Fibroblast of mammary gland (primary cell): ENCODE data around the gene OGN.

Experiments
- DNase-seq: peaks from one replicate; pipeline ENCODE4 v3.0.0-alpha.2; 2010; ENCODE audit warnings: low read depth
- H3K4me3 ChIP-seq: 2 replicates; pipeline ENCODE4 v1.5.1; 2011; ENCODE audit warnings: low read depth, mild to moderate bottlenecking, low read length, moderate library complexity; ENCODE audit not compliant: control insufficient read depth
- CTCF ChIP-seq: conservative IDR thresholded peaks from 2 replicates; pipeline ENCODE4 v1.5.1; 2011; ENCODE audit warnings: low read depth, low read length, inconsistent platforms; ENCODE audit not compliant: control insufficient read depth, insufficient read depth

Gene OGN

DNA sequence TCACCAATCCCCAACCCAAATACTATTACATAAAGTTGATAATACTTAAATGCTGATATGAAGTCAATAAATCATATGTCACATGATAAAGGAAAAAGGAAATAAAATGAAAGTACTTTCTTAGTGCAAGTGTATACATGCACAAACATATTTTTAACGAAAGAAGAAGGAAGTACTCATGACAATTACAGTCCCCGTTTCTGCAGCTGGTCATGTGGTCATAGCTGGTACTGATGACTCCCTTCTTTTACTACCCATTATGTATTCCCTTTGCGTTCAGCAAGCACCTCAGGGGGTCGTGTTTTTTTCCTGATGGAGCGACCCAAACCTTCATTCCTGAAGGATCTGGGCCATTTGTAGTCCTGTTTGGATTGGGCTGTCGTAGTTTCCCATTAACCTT, 51.3 kb downstream of the OGN start:
- H3K4me3 ChIP-seq: no peak overlapping the region
- no peak for TF ChIP-seq CTCF
- DNase-seq: no peak

GRCh38 chr9:92350740-92351133, 53.6 kb downstream of the OGN start:
- no peak overlapping the region for H3K4me3 ChIP-seq
- TF ChIP-seq CTCF: no peak
- peak; percentile 8 for DNase-seq

GRCh38 chr9:92349771-92350739, 54.3 kb downstream of the OGN start:
- TF ChIP-seq CTCF: no peak
- H3K4me3 ChIP-seq: no peak overlapping the region
- DNase-seq: peak; percentile 79

DNA sequence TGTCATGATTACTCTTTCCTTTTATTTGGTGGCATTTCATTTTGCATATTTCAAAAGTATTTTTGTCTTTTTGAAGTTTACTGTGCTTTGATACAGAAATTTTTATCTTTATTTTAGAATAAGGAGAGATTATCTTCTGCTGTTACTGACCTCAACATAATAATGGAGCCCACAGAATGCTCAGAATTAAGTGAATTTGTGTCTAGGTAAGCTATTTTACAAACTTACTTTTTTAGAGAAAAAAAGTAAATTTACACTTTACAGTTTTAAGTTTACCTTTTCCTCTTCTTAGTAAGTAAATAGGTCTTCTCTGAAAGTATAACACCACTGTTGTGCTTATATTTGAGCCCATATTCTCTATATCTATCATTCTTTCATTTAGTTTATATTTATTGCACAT, 58.8 kb downstream of the OGN start:
- DNase-seq: no peak
- TF ChIP-seq CTCF: no peak
- no peak overlapping the region for H3K4me3 ChIP-seq

GRCh38 chr9:92342825-92343488, 61.4 kb downstream of the OGN start:
- DNase-seq: peak; percentile 58
- H3K4me3 ChIP-seq: no peak overlapping the region
- peak; percentile 18 for TF ChIP-seq CTCF

GRCh38 chr9:92341578-92341977, 62.8 kb downstream of the OGN start:
- no peak overlapping the region for H3K4me3 ChIP-seq
- TF ChIP-seq CTCF: no peak
- no peak for DNase-seq
